GM21737 (cell line): Measurements from ENCODE around the gene NR2F2.

ENCODE experiments used
- ATAC-seq: cut with Tn5 transposase; IDR thresholded peaks from one replicate; pipeline ENCODE4 v1.9.1; 2021; ENCODE audit warnings: mild to moderate bottlenecking, moderate library complexity; ENCODE audit not compliant: unreplicated experiment

Gene NR2F2

GRCh38 chr15:96331144-96331944 is 844 bp downstream of the NR2F2 start:
- no peak for ATAC-seq

- ATAC-seq = no peak
These were observed 1.6 kb downstream of the NR2F2 start for GRCh38 chr15:96331945-96332636.

GRCh38 chr15:96332637-96333121 is 2.2 kb downstream of the NR2F2 start:
- no peak for ATAC-seq

GRCh38 chr15:96333131-96334016 is 2.9 kb downstream of the NR2F2 start:
- ATAC-seq = no peak

GRCh38 chr15:96334017-96334704 is 3.7 kb downstream of the NR2F2 start:
- ATAC-seq = no peak

- no peak for ATAC-seq
These were observed 4.4 kb downstream of the NR2F2 start for GRCh38 chr15:96334705-96335410.

- ATAC-seq = no peak
These were observed 5.0 kb downstream of the NR2F2 start for GRCh38 chr15:96335411-96336024.

- no peak for ATAC-seq
These were observed 5.7 kb downstream of the NR2F2 start for GRCh38 chr15:96336108-96336595.

- ATAC-seq = no peak
These were observed 6.3 kb downstream of the NR2F2 start for GRCh38 chr15:96336596-96337364.

GRCh38 chr15:96337365-96338023 is 7.0 kb downstream of the NR2F2 start:
- ATAC-seq = no peak

GRCh38 chr15:96338074-96338765 is 7.7 kb downstream of the NR2F2 start:
- no peak for ATAC-seq

GRCh38 chr15:96338766-96339618 is 8.5 kb downstream of the NR2F2 start:
- no peak for ATAC-seq

- ATAC-seq = no peak
These were observed 9.3 kb downstream of the NR2F2 start for GRCh38 chr15:96339619-96340347.

- no peak for ATAC-seq
These were observed 9.8 kb downstream of the NR2F2 start for GRCh38 chr15:96340348-96340597.

- ATAC-seq = no peak
These were observed 10.4 kb downstream of the NR2F2 start for GRCh38 chr15:96340598-96341512.
